GM12892 (cell line): Measurements from ENCODE around the gene RINL.

ENCODE experiments used
- DNase-seq: peaks from one replicate; pipeline ENCODE4 v3.0.0; 2011; ENCODE audit not compliant: insufficient read length
- FAIRE-seq: peaks from 2 replicates; lab custom pipeline; 2011; peaks lifted over from hg19 to GRCh38; lab: Jason Lieb, UNC
- POLR2A ChIP-seq: IDR thresholded peaks from 2 replicates; pipeline ENCODE4 v1.6.1; 2011; ENCODE audit warnings: low read depth, low read length, control low read depth
- POLR2AphosphoS5 ChIP-seq: IDR thresholded peaks from 2 replicates; pipeline ENCODE4 v1.6.1; 2011; ENCODE audit warnings: low read depth, low read length, control low read depth
- TAF1 ChIP-seq: IDR thresholded peaks from 2 replicates; pipeline ENCODE4 v1.6.1; 2011; ENCODE audit warnings: low read depth, mild to moderate bottlenecking, control low read depth, low read length, borderline replicate concordance

RINL gene

DNA sequence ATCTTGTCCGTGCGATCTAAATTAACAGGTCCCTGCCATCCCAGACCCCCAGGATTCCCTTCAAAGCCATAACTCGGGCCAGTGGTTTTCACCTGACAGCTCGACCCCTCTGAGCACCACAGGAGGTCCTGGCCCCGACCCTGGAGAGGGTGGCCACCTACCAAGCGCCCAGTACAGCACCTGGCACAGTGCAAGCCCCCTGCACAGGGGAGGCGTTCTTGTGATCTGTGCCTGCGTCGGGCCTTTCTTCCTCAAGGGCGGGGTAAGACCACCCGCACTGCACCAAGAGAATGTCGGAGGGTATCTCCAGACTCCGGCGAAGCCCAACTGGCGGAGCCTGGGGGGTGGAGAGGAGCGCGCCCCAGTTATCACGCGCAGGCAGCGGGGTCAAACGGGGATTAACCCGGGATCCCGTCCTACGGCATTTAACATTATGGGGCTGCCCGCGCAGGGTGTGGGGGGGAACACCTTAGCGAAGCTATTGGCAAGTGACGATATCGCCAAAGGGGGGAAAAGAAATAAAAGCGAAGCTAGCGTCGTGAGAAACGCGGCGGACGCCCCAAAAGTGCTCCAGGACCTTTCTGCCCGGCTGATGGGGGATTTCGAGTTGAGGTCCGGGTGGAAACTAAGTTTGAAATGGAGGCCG, 27.0 kb downstream of the RINL start:
- no peak for DNase-seq
- FAIRE-seq: no peak
- TF ChIP-seq POLR2A: peak; percentile 22; the same call in 1 of the 2 replicates
- no peak for TF ChIP-seq TAF1
- TF ChIP-seq POLR2AphosphoS5: no peak; the same call in 1 of the 2 replicates

DNA sequence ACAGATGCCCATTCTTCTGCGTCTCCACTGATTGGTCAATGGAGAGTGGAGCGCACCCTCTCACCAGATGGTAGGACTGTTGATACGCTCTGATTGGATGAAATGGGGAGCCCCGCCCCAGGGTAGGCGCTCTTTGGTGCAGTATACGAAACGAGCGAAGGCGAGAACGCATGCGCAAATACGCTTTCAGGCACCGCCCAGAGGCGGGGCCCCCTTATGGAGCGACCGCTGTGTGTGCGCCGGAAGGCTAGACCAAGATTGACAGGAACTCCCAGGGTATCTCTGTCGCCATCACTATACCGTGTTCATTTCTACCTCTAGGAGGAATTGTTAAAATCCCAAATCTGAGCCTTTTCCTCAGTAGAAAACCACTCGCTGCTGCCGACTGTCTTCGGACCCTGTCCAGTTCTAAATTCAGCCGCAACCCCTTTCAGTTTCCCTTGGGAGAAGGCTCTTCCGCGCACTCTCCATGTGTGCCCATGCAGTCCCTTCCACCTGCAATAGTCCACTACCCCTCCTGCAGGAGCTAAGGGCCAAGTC, 27.6 kb downstream of the RINL start:
- DNase-seq (peak; percentile 79), FAIRE-seq (no peak)
- peak; percentile 55; the same call in 1 of the 2 replicates for TF ChIP-seq TAF1
- peak; percentile 76 for TF ChIP-seq POLR2AphosphoS5
- peak; percentile 77 for TF ChIP-seq POLR2A

DNA sequence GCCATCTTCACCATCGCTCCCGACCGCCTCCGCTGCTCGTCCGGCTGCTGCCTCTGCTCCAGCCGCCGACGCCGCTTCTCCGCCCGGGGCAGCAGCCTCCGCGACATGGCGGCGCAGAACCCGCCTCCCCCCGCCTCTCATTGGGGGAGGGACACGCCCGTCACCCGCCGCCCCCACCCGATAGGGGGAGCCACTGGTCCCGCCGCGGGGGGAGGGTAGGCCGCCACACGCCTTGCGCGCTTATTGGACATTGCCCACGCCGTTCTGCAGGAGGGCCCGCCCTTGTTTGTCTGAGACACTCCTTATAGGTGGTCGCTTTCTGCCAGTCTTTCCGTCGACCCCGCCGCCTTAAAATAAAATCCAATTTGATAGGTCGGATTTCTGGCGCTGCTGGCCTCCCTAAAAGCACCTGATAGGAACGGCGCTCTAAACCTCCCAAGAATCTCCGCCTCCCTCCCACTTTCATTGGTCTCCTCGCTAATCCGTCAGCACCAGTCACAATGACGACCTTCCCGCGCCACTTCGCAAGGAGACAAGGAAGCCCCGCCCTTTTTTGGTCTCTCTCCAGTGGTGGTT, 28.1 kb downstream of the RINL start, which contains the start of gene HNRNPL:
TSS of gene HNRNPL (minus strand) at position 127 of the 576 bp plus-strand sequence. CDS start at position 107, 20 bp downstream.
- DNase-seq: peak; percentile 91
- peak; percentile 86; the same call in 1 of the 2 replicates for TF ChIP-seq POLR2A
- peak; percentile 62; the same call in 1 of the 2 replicates for TF ChIP-seq TAF1
- TF ChIP-seq POLR2AphosphoS5: peak; percentile 84
- FAIRE-seq: peak; percentile 99

DNA sequence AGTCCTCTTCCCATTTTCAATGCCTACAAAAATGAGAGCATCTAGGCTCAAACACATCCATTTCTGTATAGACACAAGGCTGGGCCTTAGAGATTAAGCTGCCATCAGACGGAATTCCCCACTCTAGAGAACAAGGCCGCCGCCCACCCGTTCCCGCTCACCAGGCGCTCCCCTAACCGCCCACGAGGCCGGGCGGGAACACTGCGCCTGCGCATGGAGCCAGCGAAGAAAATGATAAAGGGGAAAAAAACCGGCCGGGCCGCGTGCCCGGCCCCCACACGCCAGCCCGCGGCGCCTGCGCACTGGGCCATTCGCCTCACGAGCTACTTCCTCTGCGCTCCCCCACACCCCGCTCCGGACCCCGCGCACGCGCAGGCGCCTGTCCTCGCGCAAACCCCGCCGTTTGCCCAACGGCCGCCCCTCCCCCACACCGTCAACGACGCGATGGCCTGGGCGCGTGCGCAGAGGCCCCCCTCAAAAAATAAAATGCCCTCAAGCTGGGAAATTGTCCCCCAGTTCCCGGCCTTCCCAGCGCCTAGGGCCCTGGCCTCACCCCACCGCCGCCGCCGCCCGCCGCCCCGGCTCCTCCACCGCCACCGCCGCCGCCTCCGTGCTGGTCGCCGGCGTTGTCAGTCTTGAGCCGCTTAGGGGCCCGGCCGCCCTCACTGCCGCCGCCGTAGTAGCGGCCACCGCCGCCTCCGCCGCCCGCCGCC, 28.8 kb downstream of the RINL start:
- TF ChIP-seq POLR2AphosphoS5 (0 out of 2 replicates have a peak, but pooled peaks have one; percentile 26), POLR2A (no peak; the same call in none of the 2 replicates)
- DNase-seq: peak; percentile 93
- peak; percentile 96 for FAIRE-seq

DNA sequence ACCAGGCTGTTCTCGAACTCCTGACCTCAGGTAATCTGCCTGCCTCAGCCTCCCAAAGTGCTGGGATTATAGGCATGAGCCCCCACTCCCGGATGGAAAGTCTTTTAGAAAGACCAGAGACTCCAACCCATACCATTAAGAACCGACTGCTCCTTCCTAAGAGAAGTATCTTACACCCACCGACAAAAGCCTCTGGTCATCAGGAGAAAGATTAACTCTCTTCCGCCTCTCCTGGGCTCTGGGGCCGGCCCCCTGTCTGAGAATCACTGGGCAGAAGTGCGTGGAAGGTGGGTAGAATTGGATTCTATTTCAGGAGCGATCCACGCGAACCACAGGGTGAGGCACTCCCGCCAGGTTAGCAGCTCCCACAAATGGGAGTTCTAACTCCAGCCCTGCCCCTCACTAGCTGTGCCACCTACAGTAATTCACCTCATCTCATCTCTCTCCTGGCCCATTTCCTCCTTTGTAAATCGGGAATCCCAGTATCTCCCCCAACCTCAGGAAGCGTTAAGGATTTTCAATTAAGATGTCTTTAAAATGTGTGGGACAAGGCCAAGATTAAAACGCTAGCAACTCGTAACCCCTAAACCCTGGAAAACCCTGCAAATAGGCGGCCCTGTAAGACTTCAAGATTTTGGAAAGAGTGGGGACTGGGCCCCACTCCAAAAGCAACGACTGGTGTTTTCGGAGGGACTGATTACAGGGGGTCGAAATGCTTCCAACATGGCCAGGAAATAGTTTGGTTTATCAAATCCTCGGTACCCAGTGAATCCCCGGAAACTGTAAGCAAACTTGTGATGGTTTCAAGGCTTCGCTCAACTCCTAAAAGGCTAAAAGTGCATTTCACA, 29.6 kb downstream of the RINL start:
- no peak for TF ChIP-seq TAF1
- TF ChIP-seq POLR2AphosphoS5: no peak; the same call in 1 of the 2 replicates
- TF ChIP-seq POLR2A: peak; percentile 20; the same call in 1 of the 2 replicates
- FAIRE-seq (no peak), DNase-seq (no peak)

DNA sequence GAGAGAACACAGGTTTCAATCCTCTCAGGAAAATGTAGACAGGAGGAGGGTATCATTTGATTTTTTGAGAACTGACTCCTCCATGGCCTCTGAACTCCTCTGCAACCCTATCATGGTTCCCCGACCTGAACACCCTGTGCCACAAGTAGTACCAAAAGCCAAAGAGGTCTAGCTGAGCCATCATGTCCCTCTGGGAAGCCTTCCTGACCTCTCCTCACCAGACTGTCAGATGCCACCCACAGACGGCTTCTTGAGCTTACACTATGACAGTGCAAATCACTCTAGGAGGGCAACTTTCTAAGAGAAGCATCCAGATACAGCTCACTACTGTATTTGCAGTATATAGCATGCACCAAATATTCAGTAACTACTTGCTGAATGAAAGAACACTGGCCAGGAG, 32.0 kb downstream of the RINL start:
- no peak for TF ChIP-seq TAF1
- no peak for TF ChIP-seq POLR2A
- TF ChIP-seq POLR2AphosphoS5: no peak
- DNase-seq (no peak), FAIRE-seq (no peak)

DNA sequence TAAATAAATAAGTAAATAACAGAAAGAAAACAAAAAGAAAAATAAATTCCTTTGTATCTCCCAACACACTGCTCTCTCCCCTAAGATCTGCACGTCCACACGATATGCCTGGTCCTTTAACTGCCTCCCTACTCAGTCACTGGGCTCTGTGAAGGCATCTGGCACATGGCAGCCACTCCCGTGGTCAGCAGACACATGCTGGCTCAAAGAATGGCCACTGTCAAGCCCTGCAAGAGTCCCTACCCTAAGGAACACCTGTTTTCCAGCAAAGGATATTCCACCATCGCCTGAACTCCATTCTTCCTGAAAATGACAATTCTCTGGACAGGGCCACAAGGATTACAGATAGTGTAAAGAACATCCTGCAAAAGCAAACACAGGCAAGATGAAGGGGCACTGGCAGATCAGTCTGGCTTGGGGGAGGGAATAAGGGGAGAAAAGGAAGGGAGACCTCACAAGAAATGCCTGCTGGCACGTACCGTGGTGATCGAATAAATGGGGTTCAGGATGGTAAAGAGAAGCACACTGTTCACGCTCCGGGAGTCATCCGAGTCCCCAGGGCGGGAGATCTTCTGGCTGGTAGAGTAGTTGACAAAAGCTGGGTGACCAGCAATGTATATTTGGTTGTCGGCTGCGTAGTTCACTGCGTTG, 32.6 kb downstream of the RINL start:
- FAIRE-seq: no peak
- no peak for DNase-seq
- TF ChIP-seq TAF1: no peak
- no peak for TF ChIP-seq POLR2A
- TF ChIP-seq POLR2AphosphoS5: no peak; the same call in 1 of the 2 replicates

DNA sequence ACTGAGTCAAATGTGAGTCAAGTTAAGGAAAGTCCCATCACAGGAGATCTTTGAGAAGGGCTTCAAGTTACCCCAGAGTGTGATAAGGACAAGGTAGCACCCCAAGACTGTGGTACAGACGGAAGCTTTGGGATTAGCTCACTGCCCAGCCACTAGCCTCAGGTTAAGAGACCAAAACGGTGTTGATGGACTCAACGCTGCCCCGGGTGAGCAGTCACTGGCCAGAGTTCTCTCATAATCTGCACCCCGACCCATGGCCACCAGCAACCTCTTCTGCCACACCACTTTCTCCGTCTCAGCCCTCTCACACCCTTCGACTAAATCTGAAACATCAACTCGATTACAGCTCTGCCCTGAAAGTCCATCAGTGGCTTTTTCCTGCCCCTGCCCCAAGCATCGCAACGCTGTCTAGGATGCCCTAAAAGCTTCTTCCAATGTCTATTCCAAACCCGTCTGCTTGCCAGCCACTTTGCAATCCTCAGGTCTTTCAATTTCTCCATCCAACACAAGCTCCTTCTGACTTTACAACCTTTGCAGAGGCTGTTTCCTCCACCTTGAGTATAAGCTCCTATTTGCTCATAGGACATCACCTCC, 33.9 kb downstream of the RINL start:
- TF ChIP-seq TAF1 (no peak), POLR2AphosphoS5 (peak; percentile 18), POLR2A (peak; percentile 29; the same call in 1 of the 2 replicates)
- FAIRE-seq (no peak), DNase-seq (no peak)

DNA sequence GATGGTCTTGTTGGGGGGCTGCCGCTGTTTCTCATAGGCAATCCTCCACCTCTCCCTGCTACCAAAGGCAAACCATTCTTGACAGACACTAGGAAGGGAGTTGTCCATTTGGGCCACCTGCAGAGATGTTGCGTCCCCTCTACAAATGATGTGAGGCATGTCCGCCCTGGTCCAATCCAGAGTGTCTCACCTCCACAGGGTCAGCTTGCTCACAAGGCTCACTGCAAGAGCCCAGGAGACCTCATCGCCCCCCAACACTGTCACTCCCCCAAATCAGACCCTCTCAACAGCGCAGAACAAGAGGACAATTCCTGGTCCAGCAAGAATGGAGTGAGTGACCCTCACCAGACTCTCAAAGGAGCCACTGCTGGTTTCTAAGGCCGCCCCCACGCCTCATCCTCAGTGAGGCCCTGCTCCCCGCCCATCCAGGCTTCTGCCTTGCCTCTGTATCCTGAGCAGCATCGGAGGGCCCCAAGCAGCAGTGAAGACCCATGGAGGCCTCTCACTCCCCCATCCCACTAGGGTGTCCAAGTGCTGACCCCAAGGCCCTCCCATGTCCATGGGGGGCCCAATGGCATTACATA, 34.8 kb downstream of the RINL start:
- FAIRE-seq (no peak), DNase-seq (no peak)
- TF ChIP-seq POLR2AphosphoS5: peak; percentile 47; the same call in 1 of the 2 replicates
- TF ChIP-seq POLR2A: peak; percentile 55; the same call in 1 of the 2 replicates
- no peak for TF ChIP-seq TAF1
